ENCODE data around the gene RARRES1. TPM values are rescaled to one million over a fixed set of nuclear protein-coding genes. Genes with fewer than 3 reads are reported as not detected.

Gene RARRES1
- total RNA-seq, 1 experiment from 2014 or later, result 0.81 TPM

DNA sequence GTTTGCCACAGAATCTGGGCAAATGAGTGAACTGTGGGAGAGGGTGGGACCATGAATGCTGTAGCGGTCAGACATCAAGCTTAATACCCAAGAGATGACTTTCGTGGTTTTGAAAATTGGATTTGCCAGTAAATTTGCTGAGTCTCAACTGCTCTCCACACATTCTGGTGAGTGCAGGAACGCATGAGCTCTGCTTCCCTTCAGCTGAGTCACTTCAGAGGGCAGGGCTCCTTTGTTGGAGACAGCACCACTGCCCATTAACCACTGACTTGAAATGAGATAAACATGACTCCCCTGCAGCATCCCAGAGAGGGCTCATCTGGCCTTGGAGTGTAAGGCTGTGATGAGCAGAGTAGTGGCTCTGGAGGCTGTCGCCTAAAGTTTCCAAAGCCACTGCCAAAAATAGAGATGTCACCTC, 22.6 kb downstream of the RARRES1 start:
- H3K4me1 ChIP-seq (ENCODE audit: insufficient read depth, low read length), result no peaks in the 10 kb centered on the region
- no peak overlapping the region for H2BK5ac ChIP-seq (ENCODE audit: insufficient read length, low read length)
- no peak overlapping the region for H3K14ac ChIP-seq (ENCODE audit: insufficient read depth, low read length)
- H3K4me1 Mint-ChIP-seq, result peaks cover 15 to 17% of the 10 kb centered on the region in 2 experiments
- H3K4ac ChIP-seq (ENCODE audit: low read depth, low read length), result no peak overlapping the region
- no peak overlapping the region for H3K4me3 Mint-ChIP-seq
- peak overlapping the region in 1 of 3 experiments; percentile 3; a peak in 1 of 7 replicates for H3K27ac Mint-ChIP-seq
- H2BK20ac ChIP-seq (ENCODE audit: low read depth, low read length, poor library complexity, severe bottlenecking), result no peak overlapping the region
- H3K27ac ChIP-seq (ENCODE audit: insufficient read length, low read depth, low read length), result no peak overlapping the region
- no peak overlapping the region for H4K8ac ChIP-seq (replicated peaks; ENCODE audit: insufficient read length, low read depth, low read length)
- H3T11ph ChIP-seq (ENCODE audit: low read length), result no peak overlapping the region
- no peak overlapping the region for H2BK15ac ChIP-seq (ENCODE audit: low read depth, low read length)
- H3K9me3 ChIP-seq (ENCODE audit: control insufficient read depth, low read depth, low read length), result no peaks in the 10 kb centered on the region
- H3K4me2 ChIP-seq (ENCODE audit: insufficient read depth, insufficient read length, low read length), result no peak overlapping the region
- WGBS (ENCODE audit: extremely low coverage, insufficient read length, low lambda C conversion rate), result no CpG with 5 or more reads among the region's 4 CpGs
- H3K9ac ChIP-seq (ENCODE audit: extremely low read depth, insufficient read length, low read length), result no peak overlapping the region
- no peak overlapping the region for H2AFZ ChIP-seq (ENCODE audit: low read length)
- no peak overlapping the region for H3K18ac ChIP-seq (ENCODE audit: insufficient read length, low read depth, low read length)
- no peaks in the 10 kb centered on the region for H3K27me3 ChIP-seq (ENCODE audit: insufficient read depth, low read length)
- H4K91ac ChIP-seq (ENCODE audit: insufficient read length, low read depth, low read length), result no peak overlapping the region
- no peaks in the 10 kb centered on the region for H3K9me3 Mint-ChIP-seq
- H4K5ac ChIP-seq (ENCODE audit: insufficient read length, low read depth, low read length), result no peak overlapping the region
- H2BK12ac ChIP-seq (ENCODE audit: insufficient read length, low read depth, low read length), result no peak overlapping the region
- H3K79me1 ChIP-seq (ENCODE audit: insufficient read depth, low read depth, low read length, poor library complexity, severe bottlenecking), result no peaks in the 10 kb centered on the region
- no peaks in the 10 kb centered on the region for H4K20me1 ChIP-seq (ENCODE audit: control insufficient read depth, insufficient read depth, insufficient read length)
- H2AK5ac ChIP-seq (ENCODE audit: insufficient read length, low read length), result no peak overlapping the region
- H3K23me2 ChIP-seq (ENCODE audit: insufficient read length, low read depth, low read length, poor library complexity, severe bottlenecking), result no peaks in the 10 kb centered on the region
- no peak overlapping the region for H3K23ac ChIP-seq (ENCODE audit: insufficient read length, low read depth, low read length)
- no peak overlapping the region for H2BK120ac ChIP-seq (ENCODE audit: low read depth, low read length, poor library complexity, severe bottlenecking)
- TF ChIP-seq, protein P1, sequence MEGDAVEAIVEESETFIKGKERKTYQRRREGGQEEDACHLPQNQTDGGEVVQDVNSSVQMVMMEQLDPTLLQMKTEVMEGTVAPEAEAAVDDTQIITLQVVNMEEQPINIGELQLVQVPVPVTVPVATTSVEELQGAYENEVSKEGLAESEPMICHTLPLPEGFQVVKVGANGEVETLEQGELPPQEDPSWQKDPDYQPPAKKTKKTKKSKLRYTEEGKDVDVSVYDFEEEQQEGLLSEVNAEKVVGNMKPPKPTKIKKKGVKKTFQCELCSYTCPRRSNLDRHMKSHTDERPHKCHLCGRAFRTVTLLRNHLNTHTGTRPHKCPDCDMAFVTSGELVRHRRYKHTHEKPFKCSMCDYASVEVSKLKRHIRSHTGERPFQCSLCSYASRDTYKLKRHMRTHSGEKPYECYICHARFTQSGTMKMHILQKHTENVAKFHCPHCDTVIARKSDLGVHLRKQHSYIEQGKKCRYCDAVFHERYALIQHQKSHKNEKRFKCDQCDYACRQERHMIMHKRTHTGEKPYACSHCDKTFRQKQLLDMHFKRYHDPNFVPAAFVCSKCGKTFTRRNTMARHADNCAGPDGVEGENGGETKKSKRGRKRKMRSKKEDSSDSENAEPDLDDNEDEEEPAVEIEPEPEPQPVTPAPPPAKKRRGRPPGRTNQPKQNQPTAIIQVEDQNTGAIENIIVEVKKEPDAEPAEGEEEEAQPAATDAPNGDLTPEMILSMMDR (conservative IDR thresholded peaks at IDR 0.05), result no peak
- H3K36me3 Mint-ChIP-seq (ENCODE audit: insufficient read depth in 1 of 3, low read depth in 3 of 3), result peaks cover 0 to 16% (median 2%) of the 10 kb centered on the region in 3 experiments; a peak in 3 of 7 replicates
- DNase-seq, result no peak
- H3K79me2 ChIP-seq (ENCODE audit: insufficient read depth, low read length), result no peaks in the 10 kb centered on the region
- H3K56ac ChIP-seq (ENCODE audit: insufficient read length, low read depth, low read length), result no peak overlapping the region
- no peaks in the 10 kb centered on the region for H3K27me3 Mint-ChIP-seq (ENCODE audit: low read depth)

Data from H9 (cell line).